ENCODE results near the gene PHC1. TPM values are rescaled to one million over a fixed set of nuclear protein-coding genes. Genes with fewer than 3 reads are reported as not detected.

PHC1 gene
- total RNA-seq, 1 donor from 2014 or later = 29.7 TPM

DNA sequence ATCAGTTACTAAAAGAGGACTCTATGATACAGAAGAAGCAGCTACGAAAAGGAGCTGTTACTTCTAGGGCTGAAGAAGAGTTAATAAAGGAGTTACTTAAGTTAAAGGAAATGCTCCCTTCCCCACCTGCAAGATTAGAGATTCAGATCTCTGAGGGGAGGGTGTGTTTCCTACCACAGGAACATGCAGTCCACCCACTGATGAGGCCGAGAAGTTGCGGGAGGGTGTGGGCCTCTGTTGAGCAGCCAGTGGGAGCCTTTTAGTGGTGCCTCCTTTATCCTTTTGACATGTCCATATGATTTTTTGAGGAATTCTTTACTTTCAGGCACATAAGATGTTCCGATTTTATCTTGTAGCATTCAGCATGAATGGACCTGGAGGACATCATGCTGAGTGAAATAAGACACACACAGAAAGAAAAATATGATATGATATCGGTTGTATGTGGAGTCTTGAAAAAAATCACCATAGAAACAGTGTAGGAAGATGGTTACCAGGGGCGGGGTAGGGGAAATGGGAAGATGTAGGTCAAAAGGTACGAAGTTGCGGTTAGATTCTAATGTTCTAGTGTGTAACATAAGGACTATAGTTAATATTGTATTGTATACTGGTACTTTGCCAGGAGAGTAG lies 39.6 kb downstream of the PHC1 start:
- Histone ChIP-seq H3K4me1 (peaks cover 9% of the 10 kb centered on the region), H3K36me3 (no peaks in the 10 kb centered on the region), H3K4me3 (no peak overlapping the region), H3K27ac (no peak overlapping the region), H3K9me3 (no peaks in the 10 kb centered on the region), H3K27me3 (no peaks in the 10 kb centered on the region)
- intact Hi-C loops (cut with DNase I) = loop anchor here (10.0 kb wide), 1 partner anchor 81 kb away; no protein-coding TSS in a partner anchor
- TF ChIP-seq, protein P1, sequence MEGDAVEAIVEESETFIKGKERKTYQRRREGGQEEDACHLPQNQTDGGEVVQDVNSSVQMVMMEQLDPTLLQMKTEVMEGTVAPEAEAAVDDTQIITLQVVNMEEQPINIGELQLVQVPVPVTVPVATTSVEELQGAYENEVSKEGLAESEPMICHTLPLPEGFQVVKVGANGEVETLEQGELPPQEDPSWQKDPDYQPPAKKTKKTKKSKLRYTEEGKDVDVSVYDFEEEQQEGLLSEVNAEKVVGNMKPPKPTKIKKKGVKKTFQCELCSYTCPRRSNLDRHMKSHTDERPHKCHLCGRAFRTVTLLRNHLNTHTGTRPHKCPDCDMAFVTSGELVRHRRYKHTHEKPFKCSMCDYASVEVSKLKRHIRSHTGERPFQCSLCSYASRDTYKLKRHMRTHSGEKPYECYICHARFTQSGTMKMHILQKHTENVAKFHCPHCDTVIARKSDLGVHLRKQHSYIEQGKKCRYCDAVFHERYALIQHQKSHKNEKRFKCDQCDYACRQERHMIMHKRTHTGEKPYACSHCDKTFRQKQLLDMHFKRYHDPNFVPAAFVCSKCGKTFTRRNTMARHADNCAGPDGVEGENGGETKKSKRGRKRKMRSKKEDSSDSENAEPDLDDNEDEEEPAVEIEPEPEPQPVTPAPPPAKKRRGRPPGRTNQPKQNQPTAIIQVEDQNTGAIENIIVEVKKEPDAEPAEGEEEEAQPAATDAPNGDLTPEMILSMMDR (IDR thresholded peaks at IDR 0.05) = no peak
- no peak for ATAC-seq
- DNase-seq = no peak

DNA sequence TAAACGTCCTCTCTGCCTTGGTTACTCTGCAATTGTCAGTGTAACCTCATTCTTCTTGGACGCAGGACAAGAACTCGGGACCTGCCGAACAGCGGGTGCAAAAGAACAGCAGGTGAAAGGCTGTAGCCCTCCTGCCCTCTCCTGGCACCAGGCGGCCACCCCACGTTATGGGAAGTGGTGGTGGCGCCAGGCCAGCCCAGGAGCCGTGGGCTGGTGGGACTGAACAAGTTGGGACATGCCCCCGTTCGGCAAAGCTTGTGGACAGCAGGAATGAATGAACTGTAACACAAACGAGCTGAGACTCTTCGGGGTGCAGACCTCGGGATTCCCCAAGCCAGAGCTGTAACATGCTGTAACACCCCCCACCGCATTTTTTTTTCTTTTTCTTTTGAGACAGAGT lies 41.8 kb downstream of the PHC1 start:
- Histone ChIP-seq H3K27ac (no peak overlapping the region), H3K4me1 (peaks cover 5% of the 10 kb centered on the region), H3K27me3 (no peaks in the 10 kb centered on the region), H3K36me3 (no peaks in the 10 kb centered on the region), H3K4me3 (no peak overlapping the region), H3K9me3 (no peaks in the 10 kb centered on the region)
- ATAC-seq = no peak
- no peak for DNase-seq
- TF ChIP-seq, protein P1 (IDR thresholded peaks at IDR 0.05) = no peak
- intact Hi-C loops (cut with DNase I) = loop anchor here (10.0 kb wide), 1 partner anchor 79 kb away; no protein-coding TSS in a partner anchor

DNA sequence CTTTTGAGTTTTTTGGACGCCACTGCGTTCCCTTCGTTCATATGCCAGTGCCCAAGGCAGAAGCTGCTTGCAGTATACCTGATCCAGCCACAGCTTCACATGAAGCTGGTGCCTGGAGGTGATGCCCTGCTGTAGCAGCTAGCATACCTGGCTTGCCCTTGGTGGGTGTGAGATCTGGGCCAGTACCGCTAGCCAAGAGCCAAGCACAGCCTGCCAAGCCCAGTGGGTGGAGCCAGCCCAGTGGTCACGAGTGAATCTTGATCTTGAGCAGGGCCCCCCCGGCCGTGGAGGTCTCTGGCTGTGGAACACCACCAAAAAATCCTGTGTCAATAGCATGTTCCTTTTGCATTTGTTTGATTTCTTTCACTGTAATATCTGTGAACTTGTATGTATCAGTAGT lies 42.5 kb downstream of the PHC1 start:
- ATAC-seq = no peak
- DNase-seq = no peak
- intact Hi-C loops (cut with DNase I) = loop anchor here (10.0 kb wide), 1 partner anchor 78 kb away; no protein-coding TSS in a partner anchor
- TF ChIP-seq, protein P1 (IDR thresholded peaks at IDR 0.05) = no peak
- no peaks in the 10 kb centered on the region for H3K9me3 ChIP-seq
- H3K4me1 ChIP-seq = no peaks in the 10 kb centered on the region
- H3K4me3 ChIP-seq = no peak overlapping the region
- H3K27me3 ChIP-seq = no peaks in the 10 kb centered on the region
- H3K36me3 ChIP-seq = no peaks in the 10 kb centered on the region
- no peak overlapping the region for H3K27ac ChIP-seq

DNA sequence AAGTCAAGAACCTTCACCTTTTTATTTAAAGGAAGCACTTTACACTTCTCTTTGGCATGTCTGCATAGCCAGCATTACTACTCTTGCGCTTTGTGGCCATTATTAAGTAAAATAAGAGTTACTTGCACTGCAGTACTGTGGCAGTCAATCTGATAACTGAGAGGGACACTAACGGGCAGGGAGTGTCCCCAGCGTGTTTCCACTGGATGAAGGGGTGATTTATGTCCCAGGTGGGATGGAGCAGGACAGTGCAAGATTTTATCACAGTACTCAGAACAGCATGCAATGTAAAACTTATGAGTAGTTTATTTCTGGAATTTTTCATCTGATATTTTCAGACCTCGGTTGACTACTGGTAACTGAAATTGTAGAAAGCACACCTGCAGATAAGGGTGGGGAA lies 43.3 kb downstream of the PHC1 start:
- intact Hi-C loops (cut with DNase I) = loop anchor here (10.0 kb wide), 1 partner anchor 77 kb away; no protein-coding TSS in a partner anchor
- TF ChIP-seq, protein P1 (IDR thresholded peaks at IDR 0.05) = no peak
- DNase-seq = no peak

DNA sequence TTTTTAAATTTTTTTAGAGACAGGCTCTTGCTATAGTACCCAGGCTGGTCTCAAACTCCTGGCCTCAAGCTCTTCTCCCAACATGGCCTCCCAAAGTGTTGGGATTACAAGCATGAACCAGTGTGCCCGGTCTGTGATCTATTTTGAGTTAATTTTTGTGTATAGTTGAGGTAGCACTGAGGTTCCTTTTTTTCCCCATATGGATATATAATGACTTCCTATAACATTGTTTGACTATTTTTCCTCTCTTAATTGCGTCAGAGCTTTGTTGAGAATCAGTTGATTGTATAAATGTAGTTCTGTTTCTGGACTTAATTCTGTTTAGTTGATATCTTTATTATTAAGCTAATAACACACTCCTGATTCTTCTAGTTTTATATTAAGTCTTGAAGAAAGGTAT lies 43.8 kb downstream of the PHC1 start:
- Histone ChIP-seq H3K36me3 (no peaks in the 10 kb centered on the region), H3K27ac (no peak overlapping the region), H3K9me3 (no peaks in the 10 kb centered on the region), H3K4me3 (no peak overlapping the region), H3K4me1 (no peaks in the 10 kb centered on the region), H3K27me3 (no peaks in the 10 kb centered on the region)
- TF ChIP-seq, protein P1 (IDR thresholded peaks at IDR 0.05) = no peak
- ATAC-seq (no peak), DNase-seq (no peak)
- intact Hi-C loops (cut with DNase I) = loop anchor here (10.0 kb wide), 1 partner anchor 77 kb away; no protein-coding TSS in a partner anchor

More for the DNA sequence above, 43.3 kb downstream of the PHC1 start:
- H3K27me3 ChIP-seq = no peaks in the 10 kb centered on the region
- no peaks in the 10 kb centered on the region for H3K4me1 ChIP-seq
- H3K9me3 ChIP-seq = no peaks in the 10 kb centered on the region
- H3K36me3 ChIP-seq = no peaks in the 10 kb centered on the region
- ATAC-seq = no peak
- no peak overlapping the region for H3K27ac ChIP-seq
- H3K4me3 ChIP-seq = no peak overlapping the region
